B cell (primary cell): ENCODE results near the gene RPA3. TPM values are rescaled to one million over a fixed set of nuclear protein-coding genes. Genes with fewer than 3 reads are reported as not detected.

ENCODE experiments used
- ATAC-seq: fragments of 200-7000 bp; cut with Tn5 transposase; one replicate; pipeline ENCODE4 v1.10.0; 2021; ENCODE audit warnings: low read depth, mild to moderate bottlenecking, moderate number of reproducible peaks, moderate library complexity
- CTCF ChIA-PET: fragments of 350-600 bp; sonication (Branson Sonifier 250); formaldehyde crosslinking; loops from one replicate; lab custom pipeline; 2021; ENCODE audit warnings: antibody characterized with exemption, inconsistent platforms; lab: Charles Lee
- POLR2A ChIA-PET: fragments of 350-600 bp; sonication (Branson Sonifier 250); formaldehyde crosslinking; loops from one replicate; lab custom pipeline; 2021; ENCODE audit warnings: antibody characterized with exemption; lab: Charles Lee
- DNase-seq: peaks from one replicate; pipeline ENCODE4 v3.0.0; 2013
- H2AFZ ChIP-seq: 2 replicates; pipeline ENCODE4 v1.6.1; 2012; ENCODE audit warnings: mild to moderate bottlenecking, low read depth, low read length; ENCODE audit not compliant: insufficient read depth, poor library complexity, severe bottlenecking
- H3K27ac ChIP-seq, 2 donors: 1 replicate in 1 of 2; 2 replicates in 1 of 2; pipeline ENCODE4 v1.5.1; 2012 to 2013; ENCODE audit warnings: low read length in 2 of 2, mild to moderate bottlenecking in 2 of 2, moderate library complexity in 1 of 2
- H3K27me3 ChIP-seq, 4 experiments: fragments of 200-600 bp in 1 of 4; sonication (generic) in 1 of 4; replicated peaks in 1 of 4; 1 replicate in 2 of 4; 2 replicates in 2 of 4; pipeline versions ENCODE4 v1.6.1 to v1.7.0; 2013 to 2016; ENCODE audit warnings: low read length in 3 of 4, mild to moderate bottlenecking in 2 of 4, mixed read lengths in 1 of 4, moderate library complexity in 1 of 4; ENCODE audit not compliant: insufficient read depth in 4 of 4, control insufficient read depth in 3 of 4; ENCODE audit errors: control extremely low read depth in 1 of 4
- H3K36me3 ChIP-seq, 2 experiments: replicated peaks in 1 of 2; 1 replicate in 1 of 2; 2 replicates in 1 of 2; pipeline versions ENCODE4 v1.6.1 to v1.7.1; 2013; ENCODE audit warnings: low read length in 1 of 2; ENCODE audit not compliant: insufficient read depth in 2 of 2, control insufficient read depth in 1 of 2; ENCODE audit errors: control extremely low read depth in 1 of 2, extremely low read depth in 1 of 2
- H3K4me1 ChIP-seq, 2 donors: fragments of 200-600 bp in 1 of 2; sonication (generic) in 1 of 2; 1 replicate in 1 of 2; 2 replicates in 1 of 2; pipeline versions ENCODE4 v1.5.1 to v1.6.1; 2013 to 2017; ENCODE audit warnings: low read length in 2 of 2; ENCODE audit not compliant: control insufficient read depth in 2 of 2, insufficient read depth in 2 of 2
- H3K4me2 ChIP-seq: replicated peaks from 2 replicates; pipeline ENCODE3; 2012; ENCODE audit warnings: mild to moderate bottlenecking, low read depth, low read length; ENCODE audit not compliant: poor library complexity, severe bottlenecking
- H3K4me3 ChIP-seq, 5 experiments: fragments of 200-600 bp in 1 of 5; sonication (generic) in 1 of 5; 1 replicate in 3 of 5; 2 replicates in 2 of 5; pipeline versions ENCODE4 v1.5.1 to v1.7.0; 2011 to 2016; ENCODE audit warnings: low read length in 4 of 5, mild to moderate bottlenecking in 4 of 5, low read depth in 2 of 5, control low read depth in 1 of 5, moderate library complexity in 1 of 5; ENCODE audit not compliant: insufficient read depth in 1 of 5; ENCODE audit errors: control extremely low read depth in 1 of 5, extremely low read depth in 1 of 5
- H3K79me2 ChIP-seq: fragments of 200-600 bp; sonication (generic); one replicate; pipeline ENCODE4 v1.6.0; 2016; ENCODE audit warnings: low read length; ENCODE audit not compliant: control insufficient read depth, insufficient read depth
- H3K9ac ChIP-seq: fragments of 200-600 bp; sonication (generic); 2 replicates; pipeline ENCODE4 v1.6.1; 2017; ENCODE audit warnings: mild to moderate bottlenecking, low read length, moderate library complexity
- H3K9me3 ChIP-seq, 3 donors: one replicate each; pipeline versions ENCODE4 v1.6.1 to v1.7.1; 2013; ENCODE audit warnings: low read length in 2 of 3; ENCODE audit not compliant: control insufficient read depth in 2 of 3, insufficient read depth in 1 of 3; ENCODE audit errors: control extremely low read depth in 1 of 3
- H4K20me1 ChIP-seq: 2 replicates; pipeline ENCODE4 v1.6.0; 2012; ENCODE audit warnings: mild to moderate bottlenecking, low read length; ENCODE audit not compliant: insufficient read depth, control insufficient read depth, poor library complexity, severe bottlenecking
- H3K27ac Mint-ChIP-seq: one replicate; pipeline ENCODE4 v1.8.0; 2021; ENCODE audit warnings: mixed read lengths
- H3K27me3 Mint-ChIP-seq: one replicate; pipeline ENCODE4 v1.8.0; 2021; ENCODE audit warnings: mixed read lengths
- H3K4me1 Mint-ChIP-seq: one replicate; pipeline ENCODE4 v1.8.0; 2021; ENCODE audit warnings: mixed read lengths
- H3K4me3 Mint-ChIP-seq: one replicate; pipeline ENCODE4 v1.8.0; 2021; ENCODE audit warnings: mixed read lengths
- H3K9me3 Mint-ChIP-seq: one replicate; pipeline ENCODE4 v1.8.0; 2022; ENCODE audit warnings: mixed read lengths; ENCODE audit not compliant: insufficient read depth
- CTCF ChIP-seq: fragments of 200-600 bp; IDR thresholded peaks from one replicate; pipeline ENCODE4 v1.8.0; 2022; ENCODE audit warnings: antibody characterized with exemption, mild to moderate bottlenecking
- EZH2 ChIP-seq: IDR thresholded peaks from 2 replicates; pipeline ENCODE4 v1.6.1; 2012; ENCODE audit warnings: borderline replicate concordance, low read depth, mild to moderate bottlenecking, moderate library complexity, low read length; ENCODE audit not compliant: insufficient read depth, poor library complexity, severe bottlenecking
- WGBS: methylation state at CpG from one replicate; pipeline ENCODE4 v1.1.5; 2013; ENCODE audit warnings: missing lambda C conversion rate; ENCODE audit not compliant: insufficient coverage; 5-methylcytosine and 5-hydroxymethylcytosine counted together
- intact Hi-C: fragments of 100-400 bp; cut with micrococcal nuclease; formaldehyde crosslinking; loops from one replicate; pipeline ENCODE4 v1.10.0; 2022
- polyA plus RNA-seq: library from polyadenylated mRNA; depleted of rRNA; stranded (reverse); fragments of >200 nt; gene quantifications from 2 replicates; pipeline ENCODE4 v1.2.3, GENCODE V29; 2012
- total RNA-seq, 2 donors: library from RNA; stranded (reverse); fragments of 120-200 nt in 1 of 2; gene quantifications; 1 replicate in 1 of 2; 2 replicates in 1 of 2; pipeline versions ENCODE4 v1.2.3 to v1.2.4, GENCODE V29; 2013 to 2022

The RPA3 gene
- total and polyA plus RNA-seq, 2 donors (not counting 1 experiment from before 2014, with no cell fraction given), result 25.6 to 49.3 TPM

- Histone ChIP-seq H3K27me3 (no peaks in the 10 kb centered on the region), H3K9ac (no peak overlapping the region), H3K4me3 (no peak overlapping the region), H4K20me1 (no peaks in the 10 kb centered on the region), H3K27ac (no peak overlapping the region), H3K4me1 (no peaks in the 10 kb centered on the region), H3K9me3 (no peaks in the 10 kb centered on the region), H3K79me2 (no peaks in the 10 kb centered on the region), H2AFZ (no peak overlapping the region), H3K36me3 (no peaks in the 10 kb centered on the region), H3K4me2 (no peak overlapping the region)
- H3K4me3 Mint-ChIP-seq, result no peak overlapping the region
- peaks cover 8% of the 10 kb centered on the region for H3K4me1 Mint-ChIP-seq
- intact Hi-C loops, result no loop called here
- ATAC-seq, result no peak
- CTCF ChIA-PET, result no interaction called here
- no peaks in the 10 kb centered on the region for H3K9me3 Mint-ChIP-seq
- H3K27ac Mint-ChIP-seq, result no peak overlapping the region
- POLR2A ChIA-PET, result no interaction called here
- no peak for DNase-seq
- no peaks in the 10 kb centered on the region for H3K27me3 Mint-ChIP-seq
- no peak for TF ChIP-seq EZH2
- TF ChIP-seq CTCF, result no peak
These were observed 13.3 kb upstream of the RPA3 start for GRCh38 chr7:7731732-7732131.

GRCh38 chr7:7720750-7721621 lies 2.6 kb upstream of the RPA3 start:
- no peaks in the 10 kb centered on the region for H3K4me1 ChIP-seq
- no peaks in the 10 kb centered on the region for H3K79me2 ChIP-seq
- no peak for DNase-seq
- WGBS, result 85% methylated on average over 2 of the region's 5 CpGs
- intact Hi-C loops, result no loop called here
- no peak overlapping the region for H3K4me3 ChIP-seq
- no peak overlapping the region for H3K4me3 Mint-ChIP-seq
- no peak for ATAC-seq
- H3K27me3 ChIP-seq, result no peaks in the 10 kb centered on the region
- no peak overlapping the region for H3K4me2 ChIP-seq
- H3K9ac ChIP-seq, result no peak overlapping the region
- no peak for TF ChIP-seq EZH2
- no peak for TF ChIP-seq CTCF
- H3K27ac ChIP-seq, result no peak overlapping the region
- peaks cover 0 to 10% (median 0%) of the 10 kb centered on the region in 3 donors for H3K9me3 ChIP-seq
- H3K27me3 Mint-ChIP-seq, result no peaks in the 10 kb centered on the region
- H3K4me1 Mint-ChIP-seq, result peaks cover 14% of the 10 kb centered on the region
- ChIA-PET CTCF (no interaction called here), POLR2A (no interaction called here)
- H3K9me3 Mint-ChIP-seq, result no peaks in the 10 kb centered on the region
- H3K36me3 ChIP-seq, result no peaks in the 10 kb centered on the region
- no peak overlapping the region for H3K27ac Mint-ChIP-seq
- H4K20me1 ChIP-seq, result no peaks in the 10 kb centered on the region
- H2AFZ ChIP-seq, result no peak overlapping the region
